Peyer's patch (tissue), 4 donors: ENCODE data around the gene CYREN. TPM values are rescaled to one million over a fixed set of nuclear protein-coding genes. Genes with fewer than 3 reads are reported as not detected.

Experiments
- DNase-seq, 3 donors: peaks; one replicate each; pipeline ENCODE4 v3.0.0-alpha.2; 2017 to 2019
- H3K27ac ChIP-seq, 4 donors: fragments of 200-600 bp; sonication (generic); one replicate each; pipeline ENCODE4 v1.5.1; 2016 to 2019
- H3K27me3 ChIP-seq, 2 donors: fragments of 200-600 bp; sonication (generic); one replicate each; pipeline ENCODE4 v1.5.1; 2019
- H3K36me3 ChIP-seq, 3 donors: fragments of 200-600 bp; sonication (generic); one replicate each; pipeline ENCODE4 v1.5.1; 2016 to 2019
- H3K4me1 ChIP-seq, 4 donors: fragments of 200-600 bp; sonication (generic); one replicate each; pipeline ENCODE4 v1.5.1; 2016 to 2019
- H3K4me3 ChIP-seq, 4 donors: fragments of 200-600 bp; sonication (generic); 1 replicate in 3 of 4; 2 replicates in 1 of 4; pipeline ENCODE4 v1.5.1; 2016 to 2019; ENCODE audit warnings: mild to moderate bottlenecking in 1 of 4
- H3K9me3 ChIP-seq, 4 donors: fragments of 200-600 bp; sonication (generic); one replicate each; pipeline ENCODE4 v1.5.1; 2016 to 2019; ENCODE audit warnings: mild to moderate bottlenecking in 1 of 4
- CTCF ChIP-seq, 6 experiments: fragments of 450-650 bp in 4 of 6; fragments of 200-600 bp in 2 of 6; sonication (generic) in 1 of 6; IDR thresholded peaks; one replicate each; pipeline ENCODE4 v1.5.1; 2017 to 2019; ENCODE audit warnings: antibody characterized with exemption in 6 of 6, mild to moderate bottlenecking in 3 of 6, moderate library complexity in 1 of 6
- POLR2A ChIP-seq, 2 donors: fragments of 450-650 bp; IDR thresholded peaks; one replicate each; pipeline ENCODE4 v1.5.1; 2017; ENCODE audit warnings: antibody characterized with exemption in 2 of 2, mild to moderate bottlenecking in 2 of 2, moderate library complexity in 2 of 2
- total RNA-seq, 4 donors: library from RNA; depleted of rRNA; stranded (reverse); fragments of >200 nt; gene quantifications; one replicate each; pipeline ENCODE4 v1.1.0, GENCODE V29; 2016

The CYREN gene
- total RNA-seq, 4 donors from 2014 or later = 32.4 to 66.8 (median 42.5) TPM

DNA sequence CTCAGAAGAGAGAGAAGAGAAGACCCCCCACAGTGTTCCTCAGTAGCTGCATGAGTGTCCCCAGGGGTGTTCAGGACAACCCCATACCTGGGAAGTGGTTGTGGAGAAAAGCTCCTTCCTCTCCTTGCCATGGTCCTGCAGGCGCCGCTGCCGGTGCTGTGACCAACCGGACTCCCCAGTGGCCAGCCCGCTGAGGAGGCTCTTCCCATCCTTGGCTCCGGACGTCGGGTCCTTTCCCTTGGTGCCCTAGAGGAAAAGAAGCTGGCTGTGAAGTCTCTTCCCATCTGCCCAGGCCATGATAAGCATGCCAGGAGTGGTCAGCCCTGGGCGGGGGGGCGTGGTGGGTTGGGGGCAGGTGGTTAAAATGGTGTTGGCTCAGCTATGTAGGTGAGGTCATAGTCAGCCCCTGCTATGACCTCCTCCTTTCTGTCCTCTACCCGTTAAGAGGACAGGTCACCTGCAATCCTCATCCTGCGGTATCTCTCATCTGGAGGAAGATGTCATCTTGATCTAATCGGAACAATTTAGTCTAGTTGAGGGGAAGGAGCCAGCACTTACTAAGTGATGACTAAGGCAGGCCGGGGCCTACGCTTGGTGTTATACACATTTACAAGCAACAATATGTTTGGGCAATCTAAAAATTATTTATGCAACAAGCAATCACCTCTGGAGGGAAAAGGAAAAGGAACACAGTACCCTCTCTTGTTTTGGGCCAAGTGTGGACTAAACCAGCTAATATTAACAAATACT, 27.6 kb upstream of the CYREN start:
- H3K27ac ChIP-seq = no peak overlapping the region
- H3K4me1 ChIP-seq = no peaks in the 10 kb centered on the region
- peaks cover 0 to 61% (median 0%) of the 10 kb centered on the region in 3 donors for H3K36me3 ChIP-seq

DNA sequence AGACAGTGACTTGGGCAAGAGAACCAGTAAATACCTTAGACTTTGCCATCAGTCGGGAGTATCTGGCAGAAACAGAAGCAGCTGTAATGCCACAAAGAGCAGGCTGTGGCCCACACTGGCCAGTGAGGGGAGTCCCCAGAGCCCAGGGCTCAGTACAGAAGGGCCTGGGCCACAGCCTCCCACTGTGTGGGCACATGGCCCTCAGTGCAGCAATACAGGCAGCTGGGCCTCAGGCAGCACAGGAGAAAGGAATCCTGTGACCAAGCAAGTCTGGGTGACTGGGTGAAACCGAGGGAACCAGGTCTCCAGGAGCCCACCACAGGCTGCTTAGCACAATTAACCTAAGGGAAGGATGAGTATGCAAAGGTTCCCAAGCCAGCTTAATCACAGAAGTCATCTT, 26.8 kb upstream of the CYREN start:
- no peak for DNase-seq
- Histone ChIP-seq H3K36me3 (peaks cover 0 to 68% (median 0%) of the 10 kb centered on the region in 3 donors), H3K4me1 (no peaks in the 10 kb centered on the region)

More for the DNA sequence above, 27.6 kb upstream of the CYREN start:
- TF ChIP-seq POLR2A (IDR thresholded peaks at IDR 0.05) (no peak), CTCF (IDR thresholded peaks at IDR 0.05) (no peak)
- no peaks in the 10 kb centered on the region for H3K27me3 ChIP-seq
- DNase-seq = no peak
- H3K9me3 ChIP-seq = no peaks in the 10 kb centered on the region
- H3K4me3 ChIP-seq = no peak overlapping the region

GRCh38 chr7:135195968-135196629, 25.6 kb upstream of the CYREN start:
- H3K4me1 ChIP-seq = no peaks in the 10 kb centered on the region
- H3K4me3 ChIP-seq = no peak overlapping the region
- no peak overlapping the region for H3K27ac ChIP-seq
- no peak for DNase-seq
- H3K27me3 ChIP-seq = no peaks in the 10 kb centered on the region
- TF ChIP-seq CTCF (IDR thresholded peaks at IDR 0.05) (no peak), POLR2A (IDR thresholded peaks at IDR 0.05) (no peak)
- H3K36me3 ChIP-seq = peaks cover 0 to 71% (median 0%) of the 10 kb centered on the region in 3 donors
- H3K9me3 ChIP-seq = no peaks in the 10 kb centered on the region

More for the DNA sequence above, 26.8 kb upstream of the CYREN start:
- H3K27ac ChIP-seq = no peak overlapping the region
- TF ChIP-seq CTCF (IDR thresholded peaks at IDR 0.05) (no peak), POLR2A (IDR thresholded peaks at IDR 0.05) (no peak)
- no peaks in the 10 kb centered on the region for H3K9me3 ChIP-seq
- no peaks in the 10 kb centered on the region for H3K27me3 ChIP-seq
- H3K4me3 ChIP-seq = no peak overlapping the region

DNA sequence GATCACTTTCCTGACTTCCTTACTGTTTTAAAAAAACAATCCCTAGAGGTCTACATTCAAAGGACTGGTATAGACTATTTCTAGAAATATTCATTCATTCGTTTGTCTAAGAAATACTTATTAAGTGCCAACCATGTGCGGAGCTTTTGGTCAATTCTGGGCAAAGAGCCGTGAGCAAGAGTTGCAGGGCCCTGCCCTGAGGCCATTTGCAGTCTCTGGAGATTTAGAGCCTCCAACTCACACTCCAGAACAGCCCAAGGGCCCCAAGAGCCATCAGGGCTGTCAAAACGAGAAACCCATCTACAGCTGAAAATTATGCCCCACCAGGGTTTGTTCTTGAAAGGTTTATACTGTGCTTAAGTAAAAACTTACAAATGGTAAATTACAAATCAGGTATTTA, 24.6 kb upstream of the CYREN start:
- DNase-seq = no peak
- Histone ChIP-seq H3K27me3 (no peaks in the 10 kb centered on the region), H3K4me3 (no peak overlapping the region), H3K36me3 (peaks cover 0 to 63% (median 0%) of the 10 kb centered on the region in 3 donors), H3K27ac (no peak overlapping the region), H3K9me3 (no peaks in the 10 kb centered on the region), H3K4me1 (no peaks in the 10 kb centered on the region)
- TF ChIP-seq CTCF (IDR thresholded peaks at IDR 0.05) = no peak
- no peak for TF ChIP-seq POLR2A (IDR thresholded peaks at IDR 0.05)

DNA sequence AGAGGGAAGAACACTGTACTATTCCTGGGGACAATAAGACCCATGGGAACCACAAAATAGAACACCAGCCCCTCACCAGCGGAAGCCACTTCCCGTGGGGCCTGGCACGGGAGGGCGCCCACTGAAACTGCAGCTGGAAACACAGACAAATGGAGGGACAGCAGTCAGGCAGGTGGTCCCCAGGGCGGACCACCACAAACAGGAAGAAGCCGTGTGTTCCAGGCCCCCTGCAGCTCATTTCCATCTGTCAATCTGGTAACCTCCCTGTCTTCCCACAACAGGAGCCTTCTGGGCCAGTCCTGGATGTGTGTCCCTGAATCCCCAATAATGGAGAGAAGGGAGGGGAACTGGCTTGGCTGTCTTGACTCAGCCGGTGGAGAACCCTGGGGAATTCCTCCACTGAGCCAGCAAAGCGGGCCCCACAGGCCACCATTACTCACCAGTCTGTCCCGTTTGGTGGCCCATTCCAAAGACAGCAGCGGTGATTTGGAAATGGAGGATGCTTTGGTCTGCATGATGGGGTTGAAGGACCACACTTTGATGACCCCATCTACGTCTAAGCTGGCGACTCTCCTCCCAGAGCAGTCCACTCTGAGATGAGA, 24.1 kb upstream of the CYREN start:
- no peak for DNase-seq
- H3K27ac ChIP-seq = no peak overlapping the region
- TF ChIP-seq CTCF (IDR thresholded peaks at IDR 0.05) (no peak), POLR2A (IDR thresholded peaks at IDR 0.05) (no peak)
- no peaks in the 10 kb centered on the region for H3K27me3 ChIP-seq
- H3K4me3 ChIP-seq = no peak overlapping the region
- H3K4me1 ChIP-seq = no peaks in the 10 kb centered on the region
- no peaks in the 10 kb centered on the region for H3K9me3 ChIP-seq
- H3K36me3 ChIP-seq = peaks cover 0 to 64% (median 0%) of the 10 kb centered on the region in 3 donors
